ENCODE results near the gene S100A10. TPM values are rescaled to one million over a fixed set of nuclear protein-coding genes. Genes with fewer than 3 reads are reported as not detected.

S100A10 gene
- polyA plus RNA-seq, 1 donor from 2014 or later: 24.5 TPM

DNA sequence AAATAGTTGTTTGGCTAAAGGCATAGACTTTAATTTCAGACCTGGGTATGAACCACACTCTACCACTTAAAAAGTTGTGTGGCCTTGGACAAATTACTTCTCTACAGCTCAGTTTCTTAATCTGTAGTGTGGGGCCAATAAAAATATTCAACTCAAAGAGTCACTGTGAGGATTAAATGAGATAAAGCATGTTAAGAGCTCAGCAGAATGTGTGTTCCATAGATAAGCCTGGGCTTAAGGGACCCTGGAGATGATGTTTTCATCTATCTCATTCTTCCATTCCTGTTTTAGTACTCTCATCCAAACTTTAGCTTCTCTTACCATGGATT is 17.7 kb downstream of the S100A10 start:
- H3K9ac ChIP-seq (ENCODE audit: low read length): no peak overlapping the region
- no peak overlapping the region for H3K4me2 ChIP-seq (ENCODE audit: low read length)
- H3K4me3 ChIP-seq (ENCODE audit: low read length): no peak overlapping the region
- H3K36me3 ChIP-seq (ENCODE audit: insufficient read depth, low read length): no peaks in the 10 kb centered on the region
- no peaks in the 10 kb centered on the region for H3K9me2 ChIP-seq (ENCODE audit: insufficient read depth, low read length)
- no peak overlapping the region for H3K27ac ChIP-seq (ENCODE audit: low read length)
- H3K9me3 ChIP-seq (ENCODE audit: low read length): no peaks in the 10 kb centered on the region
- TF ChIP-seq TAF1 (IDR thresholded peaks at IDR 0.05; ENCODE audit: low read depth): no peak
- TF ChIP-seq EP300 (conservative IDR thresholded peaks at IDR 0.05; ENCODE audit: poor library complexity, severe bottlenecking): no peak
- no peak for TF ChIP-seq MXI1 (conservative IDR thresholded peaks at IDR 0.05; ENCODE audit: poor library complexity, severe bottlenecking)
- TF ChIP-seq, protein P1, sequence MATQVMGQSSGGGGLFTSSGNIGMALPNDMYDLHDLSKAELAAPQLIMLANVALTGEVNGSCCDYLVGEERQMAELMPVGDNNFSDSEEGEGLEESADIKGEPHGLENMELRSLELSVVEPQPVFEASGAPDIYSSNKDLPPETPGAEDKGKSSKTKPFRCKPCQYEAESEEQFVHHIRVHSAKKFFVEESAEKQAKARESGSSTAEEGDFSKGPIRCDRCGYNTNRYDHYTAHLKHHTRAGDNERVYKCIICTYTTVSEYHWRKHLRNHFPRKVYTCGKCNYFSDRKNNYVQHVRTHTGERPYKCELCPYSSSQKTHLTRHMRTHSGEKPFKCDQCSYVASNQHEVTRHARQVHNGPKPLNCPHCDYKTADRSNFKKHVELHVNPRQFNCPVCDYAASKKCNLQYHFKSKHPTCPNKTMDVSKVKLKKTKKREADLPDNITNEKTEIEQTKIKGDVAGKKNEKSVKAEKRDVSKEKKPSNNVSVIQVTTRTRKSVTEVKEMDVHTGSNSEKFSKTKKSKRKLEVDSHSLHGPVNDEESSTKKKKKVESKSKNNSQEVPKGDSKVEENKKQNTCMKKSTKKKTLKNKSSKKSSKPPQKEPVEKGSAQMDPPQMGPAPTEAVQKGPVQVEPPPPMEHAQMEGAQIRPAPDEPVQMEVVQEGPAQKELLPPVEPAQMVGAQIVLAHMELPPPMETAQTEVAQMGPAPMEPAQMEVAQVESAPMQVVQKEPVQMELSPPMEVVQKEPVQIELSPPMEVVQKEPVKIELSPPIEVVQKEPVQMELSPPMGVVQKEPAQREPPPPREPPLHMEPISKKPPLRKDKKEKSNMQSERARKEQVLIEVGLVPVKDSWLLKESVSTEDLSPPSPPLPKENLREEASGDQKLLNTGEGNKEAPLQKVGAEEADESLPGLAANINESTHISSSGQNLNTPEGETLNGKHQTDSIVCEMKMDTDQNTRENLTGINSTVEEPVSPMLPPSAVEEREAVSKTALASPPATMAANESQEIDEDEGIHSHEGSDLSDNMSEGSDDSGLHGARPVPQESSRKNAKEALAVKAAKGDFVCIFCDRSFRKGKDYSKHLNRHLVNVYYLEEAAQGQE (IDR thresholded peaks at IDR 0.05; ENCODE audit: borderline replicate concordance): no peak
- no peak for TF ChIP-seq SMC3 (conservative IDR thresholded peaks at IDR 0.05; ENCODE audit: poor library complexity)
- TF ChIP-seq RAD21 (conservative IDR thresholded peaks at IDR 0.05): no peak
- no peak for TF ChIP-seq POLR2AphosphoS5 (IDR thresholded peaks at IDR 0.05)
- no peak for TF ChIP-seq EZH2 (IDR thresholded peaks at IDR 0.05; ENCODE audit: borderline replicate concordance, insufficient read depth, low read length, poor library complexity, severe bottlenecking)
- no peak for TF ChIP-seq CTCF (IDR thresholded peaks at IDR 0.05; ENCODE audit: poor library complexity, severe bottlenecking)
- no peaks in the 10 kb centered on the region for H3F3A ChIP-seq (ENCODE audit: insufficient read depth, low read length, poor library complexity, severe bottlenecking)
- no peaks in the 10 kb centered on the region for H3K27me3 ChIP-seq (ENCODE audit: insufficient read depth, low read depth, low read length)
- H4K20me1 ChIP-seq (ENCODE audit: insufficient read depth): no peaks in the 10 kb centered on the region
- H2AFZ ChIP-seq (ENCODE audit: low read depth, low read length): no peak overlapping the region
- H3K79me2 ChIP-seq (replicated peaks; ENCODE audit: insufficient read depth, low read length): no peaks in the 10 kb centered on the region

- Histone ChIP-seq H3K27ac (ENCODE audit: low read length) (no peak overlapping the region), H4K20me1 (ENCODE audit: insufficient read depth) (no peaks in the 10 kb centered on the region), H3K36me3 (ENCODE audit: insufficient read depth, low read length) (no peaks in the 10 kb centered on the region), H3K9ac (ENCODE audit: low read length) (no peak overlapping the region), H2AFZ (ENCODE audit: low read depth, low read length) (no peak overlapping the region), H3K4me2 (ENCODE audit: low read length) (no peak overlapping the region), H3K27me3 (ENCODE audit: insufficient read depth, low read depth, low read length) (no peaks in the 10 kb centered on the region), H3K4me3 (ENCODE audit: low read length) (no peak overlapping the region), H3K9me3 (ENCODE audit: low read length) (no peaks in the 10 kb centered on the region), H3K79me2 (replicated peaks; ENCODE audit: insufficient read depth, low read length) (no peaks in the 10 kb centered on the region), H3K9me2 (ENCODE audit: insufficient read depth, low read length) (no peaks in the 10 kb centered on the region), H3F3A (ENCODE audit: insufficient read depth, low read length, poor library complexity, severe bottlenecking) (no peaks in the 10 kb centered on the region)
- TF ChIP-seq SMC3 (conservative IDR thresholded peaks at IDR 0.05; ENCODE audit: poor library complexity) (no peak), POLR2AphosphoS5 (IDR thresholded peaks at IDR 0.05) (no peak), MXI1 (conservative IDR thresholded peaks at IDR 0.05; ENCODE audit: poor library complexity, severe bottlenecking) (no peak), TAF1 (IDR thresholded peaks at IDR 0.05; ENCODE audit: low read depth) (no peak), RAD21 (conservative IDR thresholded peaks at IDR 0.05) (no peak), CTCF (IDR thresholded peaks at IDR 0.05; ENCODE audit: poor library complexity, severe bottlenecking) (no peak), EZH2 (IDR thresholded peaks at IDR 0.05; ENCODE audit: borderline replicate concordance, insufficient read depth, low read length, poor library complexity, severe bottlenecking) (no peak), EP300 (conservative IDR thresholded peaks at IDR 0.05; ENCODE audit: poor library complexity, severe bottlenecking) (no peak)
- TF ChIP-seq, protein P1 (IDR thresholded peaks at IDR 0.05; ENCODE audit: borderline replicate concordance): no peak
Measured at GRCh38 chr1:151975311-151976014, 18.2 kb downstream of the S100A10 start.
